ENCODE measurements around the gene RTP5.

The RTP5 gene

DNA sequence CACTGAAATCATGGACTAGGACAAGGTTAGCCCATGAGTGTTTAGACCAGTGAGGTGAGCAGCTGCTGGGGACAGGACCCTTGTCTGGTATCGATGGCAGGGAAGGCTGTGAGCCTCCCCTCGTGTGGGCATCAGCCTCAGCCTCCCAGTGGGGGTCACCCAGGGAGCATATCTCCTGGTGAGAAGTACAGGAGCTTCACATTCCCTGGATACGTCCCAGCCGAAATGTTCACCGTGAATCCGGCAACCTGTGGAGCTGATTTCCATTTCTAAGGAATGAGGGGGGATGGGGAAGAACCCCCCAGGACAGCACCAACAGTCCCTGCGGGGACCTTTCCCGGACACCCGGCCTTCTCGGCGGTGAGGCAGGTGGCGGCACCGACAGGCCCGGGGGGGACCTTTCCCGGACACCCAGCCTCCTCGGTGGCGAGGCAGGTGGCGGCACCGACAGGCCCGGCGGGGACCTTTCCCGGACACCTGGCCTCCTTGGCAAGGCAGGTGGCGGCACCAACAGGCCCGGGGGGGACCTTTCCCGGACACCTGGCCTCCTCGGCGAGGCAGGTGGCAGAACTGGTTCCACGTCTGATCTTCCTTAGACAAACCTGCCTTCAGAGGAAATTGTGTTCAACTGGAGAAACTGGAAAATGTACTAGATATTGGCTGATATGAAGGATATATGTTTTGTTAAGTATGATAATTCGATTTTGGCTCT is 21.2 kb downstream of the RTP5 start:
- no peak for DNase-seq

DNA sequence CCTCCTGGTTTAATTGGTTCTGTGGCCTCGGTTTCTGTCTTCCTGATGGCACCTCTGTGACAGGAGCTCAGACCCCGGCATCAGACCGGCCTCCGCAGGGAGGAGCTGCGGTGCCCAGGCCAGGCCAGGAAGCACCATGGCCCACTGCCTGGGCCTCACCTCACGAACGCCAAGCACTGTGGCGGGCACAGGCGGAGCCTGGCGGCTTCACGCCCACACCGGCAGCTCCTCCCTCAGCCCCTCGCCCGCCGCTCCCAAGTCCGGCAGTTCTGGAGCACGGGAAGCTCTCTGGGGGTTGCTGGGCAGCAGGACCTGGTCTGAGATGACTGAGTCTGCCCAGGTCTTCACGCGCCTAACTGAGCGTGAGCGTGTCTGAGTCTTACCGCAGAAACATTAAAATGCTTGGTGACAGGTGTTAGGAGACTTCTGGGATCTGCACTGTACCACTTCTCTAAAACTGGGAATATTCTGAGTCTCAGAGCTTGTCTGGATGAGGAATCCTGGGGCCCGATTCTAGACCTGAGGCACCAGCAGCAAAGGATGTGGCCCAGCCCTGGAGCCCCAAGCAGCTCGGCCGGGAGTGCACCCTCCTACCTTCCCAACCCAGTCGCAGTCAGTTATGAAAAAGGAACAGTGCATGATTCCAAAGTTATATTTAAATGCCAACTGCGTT is 21.9 kb downstream of the RTP5 start:
- DNase-seq: no peak

DNA sequence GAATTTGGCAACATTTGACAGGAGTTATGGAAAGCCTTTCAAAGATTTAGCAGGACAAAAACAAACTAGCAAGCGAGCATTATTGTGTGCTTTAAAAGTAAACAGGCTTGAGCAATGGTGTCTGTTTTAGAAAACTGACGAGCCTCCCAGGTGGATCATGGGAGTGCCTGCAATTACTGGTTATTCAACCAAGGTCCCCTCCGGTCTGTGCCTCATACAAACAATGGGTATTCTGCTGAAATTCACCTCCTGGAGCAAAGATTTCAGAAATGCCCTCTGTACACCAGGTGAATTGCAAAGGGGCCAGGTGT is 22.4 kb downstream of the RTP5 start:
- DNase-seq: no peak

- no peak for DNase-seq
Observed at GRCh38 chr2:241892299-241893137, 23.0 kb downstream of the RTP5 start.

GRCh38 chr2:241893265-241893664 is 23.7 kb downstream of the RTP5 start:
- DNase-seq: no peak

DNA sequence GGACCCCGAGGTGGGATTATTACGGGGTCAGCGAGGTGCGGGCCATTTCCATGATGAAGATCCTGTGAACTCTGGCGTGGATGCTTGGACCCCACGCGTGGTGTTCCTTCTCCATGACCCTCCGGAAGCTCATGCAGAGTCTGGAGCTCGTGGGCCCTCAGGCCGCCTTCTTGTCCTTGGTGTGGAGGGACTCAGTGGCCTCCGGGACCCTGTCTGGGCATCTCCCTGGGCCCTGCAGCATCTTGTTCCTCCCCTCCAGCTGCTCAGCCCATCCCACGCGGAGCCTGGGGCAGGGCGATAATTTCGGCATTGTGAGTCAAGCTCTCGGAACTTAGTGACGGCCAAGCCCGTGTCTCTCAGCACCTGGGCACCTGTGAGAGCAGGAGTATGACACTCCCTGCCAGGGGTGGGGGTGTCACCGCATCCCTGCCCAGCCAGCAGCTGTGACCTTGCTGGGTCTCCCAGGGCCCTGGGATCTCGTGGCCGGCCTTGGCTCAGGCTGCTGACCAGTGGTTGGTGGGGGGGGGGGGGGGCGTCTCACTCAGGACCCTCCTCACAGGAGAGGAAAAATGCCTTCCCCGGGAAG is 24.6 kb downstream of the RTP5 start:
- no peak for DNase-seq

- no peak for DNase-seq
Observed at GRCh38 chr2:241894681-241895426, 25.3 kb downstream of the RTP5 start.

- DNase-seq: no peak
Observed at GRCh38 chr2:241895427-241895711, 25.8 kb downstream of the RTP5 start.

- no peak for DNase-seq
Observed at GRCh38 chr2:241895712-241896641, 26.4 kb downstream of the RTP5 start.

DNA sequence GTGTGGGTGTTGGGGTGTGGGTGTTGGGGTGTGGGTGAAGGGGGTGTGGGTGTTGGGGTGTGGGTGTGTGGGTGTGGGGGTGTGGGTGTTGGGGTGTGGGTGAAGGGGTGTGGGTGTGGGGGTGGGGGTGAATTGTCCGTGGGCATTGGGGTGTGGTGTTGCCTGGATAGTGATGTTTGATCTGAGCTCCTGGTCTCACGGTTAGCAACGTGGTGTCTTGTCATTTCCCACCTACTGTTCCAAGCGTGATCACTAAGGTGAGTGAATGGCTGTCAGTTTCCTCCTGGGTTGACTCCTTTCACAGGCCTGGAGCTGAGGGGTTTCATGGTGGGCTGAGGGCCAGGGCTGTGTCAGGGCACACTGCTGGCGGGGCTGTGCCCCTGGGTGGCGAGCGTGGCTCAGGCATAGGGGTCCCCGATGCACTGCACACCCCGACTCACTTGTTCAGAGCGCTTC is 27.2 kb downstream of the RTP5 start:
- no peak for DNase-seq

- no peak for DNase-seq
Observed at GRCh38 chr2:241897231-241897916, 27.8 kb downstream of the RTP5 start.

GRCh38 chr2:241898463-241899270 is 29.1 kb downstream of the RTP5 start:
- DNase-seq: no peak

- no peak for DNase-seq
Observed at GRCh38 chr2:241900251-241901017, 30.9 kb downstream of the RTP5 start.

DNA sequence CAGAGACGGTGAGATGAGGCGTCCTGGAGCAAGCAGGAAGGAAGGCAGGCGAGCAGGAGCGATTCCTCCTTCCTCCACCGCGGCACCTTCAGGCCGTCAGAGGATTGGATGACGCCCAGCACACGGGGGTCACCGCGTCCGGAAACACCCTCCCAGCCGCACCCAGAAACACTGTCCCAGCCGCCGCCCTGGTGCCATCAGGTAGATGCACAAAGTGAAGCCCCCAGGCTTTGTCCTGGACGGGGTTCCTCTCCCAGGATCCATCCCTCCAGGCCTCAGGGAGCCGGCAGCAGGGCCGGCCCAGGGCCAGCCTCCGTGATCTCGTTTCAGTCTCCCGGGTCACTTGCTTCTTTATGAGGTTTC is 31.5 kb downstream of the RTP5 start:
- no peak for DNase-seq

GRCh38 chr2:241901500-241902351 is 32.2 kb downstream of the RTP5 start:
- DNase-seq: no peak

DNA sequence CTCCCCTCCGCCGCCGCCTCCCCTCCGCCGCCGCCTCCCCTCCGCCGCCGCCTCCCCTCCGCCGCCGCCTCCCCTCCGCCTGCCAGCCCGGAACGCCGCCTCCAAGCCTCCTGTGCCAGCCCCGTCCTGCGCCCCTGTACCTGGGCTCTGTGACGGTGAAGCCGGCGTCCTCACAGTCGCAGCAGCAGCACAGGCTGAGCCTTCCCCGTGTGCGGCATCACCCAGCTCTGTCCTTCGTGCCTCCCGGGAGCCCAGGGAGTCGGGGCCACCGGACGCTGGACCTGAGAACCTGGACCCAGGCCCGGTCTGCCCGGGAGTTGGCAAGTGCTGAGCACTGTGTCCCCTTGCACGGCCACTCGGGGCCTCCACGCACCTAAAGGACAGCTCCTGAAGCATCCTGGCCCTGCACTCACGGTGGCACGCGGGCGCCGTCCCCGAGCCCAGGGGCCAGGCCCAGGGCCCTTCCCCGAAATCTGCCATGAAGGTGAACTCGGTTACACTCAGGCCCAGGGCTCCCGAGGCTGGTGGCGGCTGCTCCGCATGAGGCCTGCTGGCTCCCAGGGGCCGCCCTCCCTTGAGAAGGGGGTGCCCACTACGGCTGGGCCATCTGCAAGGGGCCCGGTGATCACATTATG is 32.9 kb downstream of the RTP5 start:
- DNase-seq: no peak

DNA sequence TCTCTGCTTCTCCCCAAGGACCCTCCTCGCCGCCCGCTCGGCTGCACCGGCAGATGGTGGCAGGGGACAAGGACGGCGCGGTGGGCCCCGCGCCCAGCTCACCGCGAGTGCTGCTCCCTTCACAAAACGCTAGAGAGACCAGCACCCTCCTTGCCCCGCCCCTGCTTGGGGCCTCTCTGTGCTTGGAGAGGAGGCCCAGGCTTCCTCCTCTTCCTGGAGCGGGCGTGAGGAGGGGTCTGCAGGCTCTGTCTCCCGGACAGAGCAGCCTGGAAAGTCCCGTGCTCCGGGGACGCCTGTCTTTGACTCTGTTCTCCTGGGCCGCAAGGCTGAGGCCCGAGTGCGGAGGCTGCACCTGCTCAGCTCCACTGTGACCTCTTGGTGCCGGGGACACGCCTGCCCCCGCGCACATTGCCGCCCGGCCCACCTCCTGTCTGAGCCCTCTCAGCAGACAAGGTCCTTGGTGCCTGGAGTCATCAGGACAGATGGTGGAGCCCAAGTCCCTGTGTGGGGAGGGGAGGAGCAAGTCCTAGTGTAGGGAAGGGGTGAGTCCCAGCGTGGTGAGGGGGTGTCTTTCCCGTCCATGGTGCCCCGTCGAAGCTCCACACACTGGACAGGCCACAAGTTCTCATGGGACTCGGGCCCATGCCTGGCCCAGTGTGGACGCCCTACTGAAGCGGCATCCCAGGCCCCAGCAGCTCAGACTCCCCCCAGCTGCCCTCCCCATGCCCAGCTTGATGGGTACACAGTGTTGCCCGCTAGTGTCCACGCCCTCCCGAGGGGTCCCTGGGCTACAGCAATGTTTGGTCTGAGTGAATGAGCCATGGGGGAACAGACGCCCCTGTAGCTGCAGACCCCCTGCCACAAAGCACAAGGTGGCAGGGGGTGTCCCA is 33.8 kb downstream of the RTP5 start:
- DNase-seq: no peak

Data from activated CD4-positive, alpha-beta T cell treated with anti-CD3 and anti-CD28 coated beads for 1 hour (primary cell).